Epidermal melanocyte (primary cell): ENCODE data around the gene IL1R2.
A peak's percentile ranks its signal among the peaks of the same experiment; 100 is the strongest.

ENCODE experiments used
- DNase-seq: peaks from one replicate; pipeline ENCODE4 v3.0.0; 2011; ENCODE audit warnings: low spot score; ENCODE audit not compliant: insufficient read length

The IL1R2 gene, protein sequence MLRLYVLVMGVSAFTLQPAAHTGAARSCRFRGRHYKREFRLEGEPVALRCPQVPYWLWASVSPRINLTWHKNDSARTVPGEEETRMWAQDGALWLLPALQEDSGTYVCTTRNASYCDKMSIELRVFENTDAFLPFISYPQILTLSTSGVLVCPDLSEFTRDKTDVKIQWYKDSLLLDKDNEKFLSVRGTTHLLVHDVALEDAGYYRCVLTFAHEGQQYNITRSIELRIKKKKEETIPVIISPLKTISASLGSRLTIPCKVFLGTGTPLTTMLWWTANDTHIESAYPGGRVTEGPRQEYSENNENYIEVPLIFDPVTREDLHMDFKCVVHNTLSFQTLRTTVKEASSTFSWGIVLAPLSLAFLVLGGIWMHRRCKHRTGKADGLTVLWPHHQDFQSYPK

DNA sequence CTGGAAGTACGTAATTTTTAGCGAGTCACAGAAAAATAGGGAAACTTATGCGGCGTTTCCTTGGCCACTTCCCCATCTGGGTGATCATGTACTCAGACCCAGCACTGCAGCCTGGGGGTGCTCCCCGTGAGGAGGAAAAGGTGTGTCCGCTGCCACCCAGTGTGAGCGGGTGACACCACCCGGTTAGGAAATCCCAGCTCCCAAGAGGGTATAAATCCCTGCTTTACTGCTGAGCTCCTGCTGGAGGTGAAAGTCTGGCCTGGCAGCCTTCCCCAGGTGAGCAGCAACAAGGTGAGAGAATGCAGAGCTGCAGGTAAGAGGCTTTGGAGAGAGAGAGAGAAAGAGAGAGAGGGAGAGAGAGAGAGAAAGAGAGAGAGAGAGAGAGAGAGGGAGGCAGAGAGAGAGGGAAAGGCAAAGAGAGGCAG is at the start of gene IL1R2:
TSS of gene IL1R2 (plus strand) at position 240 of the 425 bp plus-strand sequence. CDS start 16,616 bp downstream, outside the sequence.
- DNase-seq: no peak

DNA sequence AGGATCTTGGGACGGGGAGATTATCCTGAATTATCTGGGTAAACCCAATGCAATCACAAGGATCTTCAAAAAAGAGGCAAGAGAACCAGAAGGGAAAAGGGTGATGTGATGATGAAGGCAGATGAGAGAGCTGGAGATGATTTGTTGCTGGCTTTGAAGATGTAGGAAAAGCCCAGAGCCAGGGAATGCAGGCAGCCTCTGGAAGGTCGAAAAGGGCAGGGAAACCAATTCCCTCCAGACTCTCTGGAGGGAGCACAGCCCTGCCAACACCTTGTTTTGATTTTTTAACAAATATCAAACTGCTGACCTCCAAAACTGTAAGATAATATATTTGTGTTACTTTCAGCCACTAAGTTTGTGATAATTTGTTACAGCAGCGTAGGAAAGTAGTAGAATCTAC is 48.9 kb upstream of the IL1R2 start:
- DNase-seq: no peak

GRCh38 chr2:101946372-101947039 is 45.3 kb upstream of the IL1R2 start:
- no peak for DNase-seq

GRCh38 chr2:101947374-101947773 is 44.4 kb upstream of the IL1R2 start:
- DNase-seq: no peak

- no peak for DNase-seq
Measured at GRCh38 chr2:101948625-101949155, 43.1 kb upstream of the IL1R2 start.

GRCh38 chr2:101949304-101949703 is 42.5 kb upstream of the IL1R2 start:
- no peak for DNase-seq

GRCh38 chr2:101951296-101951695 is 40.5 kb upstream of the IL1R2 start:
- DNase-seq: no peak

DNA sequence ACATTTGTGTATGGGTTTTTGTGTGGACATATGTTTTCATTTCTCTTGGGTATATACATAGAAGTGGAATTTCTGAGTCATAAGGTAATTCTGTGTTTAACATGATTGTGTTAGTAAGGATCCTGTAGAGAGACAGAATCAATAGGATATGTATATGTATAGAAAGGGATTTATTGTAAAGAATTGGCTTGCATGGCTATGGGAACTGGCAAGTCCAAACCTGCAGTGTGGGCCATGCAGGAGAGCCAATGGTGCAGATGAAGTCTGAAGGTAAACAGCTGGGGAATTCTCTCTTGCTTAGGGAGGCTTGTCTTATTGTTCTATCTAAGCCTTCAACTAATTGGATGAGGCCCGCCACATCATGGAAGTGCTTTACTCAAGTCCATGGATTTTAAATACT is 39.2 kb upstream of the IL1R2 start:
- DNase-seq: no peak

DNA sequence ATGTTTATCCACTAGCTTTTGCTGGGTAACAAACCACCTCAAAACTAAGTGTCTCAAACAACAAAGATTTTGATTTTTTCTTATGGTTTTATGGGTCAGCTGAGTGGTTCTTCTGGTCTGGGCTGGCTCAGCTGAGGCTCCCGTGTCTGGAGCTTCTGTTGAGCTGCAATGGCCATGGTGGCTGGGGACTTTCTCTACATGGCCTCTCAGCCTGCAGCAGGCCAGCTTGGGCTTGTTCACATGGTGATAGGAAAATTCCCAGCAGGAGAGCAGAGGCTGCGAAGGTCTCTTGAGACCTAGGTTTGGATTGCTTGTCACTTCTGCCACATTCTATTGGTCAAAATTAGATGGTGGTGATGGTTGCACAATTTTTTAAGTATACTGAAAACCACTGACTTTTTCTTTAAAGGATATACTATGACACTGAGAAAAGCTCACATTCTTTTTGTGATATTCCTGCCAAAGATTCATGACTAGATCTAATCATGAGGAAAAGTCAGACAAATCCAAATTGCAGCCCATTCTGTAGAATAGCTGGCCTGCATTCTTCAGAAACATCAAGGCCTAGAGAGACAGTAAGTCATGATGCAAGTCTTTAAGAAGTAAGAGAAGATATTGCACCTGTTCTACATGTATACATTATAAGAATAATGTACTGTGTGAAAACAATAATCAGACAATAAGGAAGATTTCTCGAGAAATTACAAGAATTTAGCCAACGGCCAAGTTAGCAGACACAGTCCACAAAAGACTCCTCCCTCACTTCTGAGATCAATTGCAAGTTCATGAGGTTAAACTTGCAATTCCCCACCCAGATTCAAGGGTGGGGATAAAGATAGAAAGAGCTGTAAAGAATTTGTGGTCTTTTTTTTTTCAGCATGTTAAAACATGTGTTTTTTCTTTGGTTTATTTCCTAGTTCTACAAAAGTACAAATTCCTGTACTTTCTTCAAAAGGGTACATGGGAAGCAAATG is 35.0 kb upstream of the IL1R2 start:
- DNase-seq: no peak

- DNase-seq: no peak
Measured at GRCh38 chr2:101958061-101958460, 33.7 kb upstream of the IL1R2 start.

- DNase-seq: no peak
Measured at GRCh38 chr2:101960819-101961337, 30.9 kb upstream of the IL1R2 start.

DNA sequence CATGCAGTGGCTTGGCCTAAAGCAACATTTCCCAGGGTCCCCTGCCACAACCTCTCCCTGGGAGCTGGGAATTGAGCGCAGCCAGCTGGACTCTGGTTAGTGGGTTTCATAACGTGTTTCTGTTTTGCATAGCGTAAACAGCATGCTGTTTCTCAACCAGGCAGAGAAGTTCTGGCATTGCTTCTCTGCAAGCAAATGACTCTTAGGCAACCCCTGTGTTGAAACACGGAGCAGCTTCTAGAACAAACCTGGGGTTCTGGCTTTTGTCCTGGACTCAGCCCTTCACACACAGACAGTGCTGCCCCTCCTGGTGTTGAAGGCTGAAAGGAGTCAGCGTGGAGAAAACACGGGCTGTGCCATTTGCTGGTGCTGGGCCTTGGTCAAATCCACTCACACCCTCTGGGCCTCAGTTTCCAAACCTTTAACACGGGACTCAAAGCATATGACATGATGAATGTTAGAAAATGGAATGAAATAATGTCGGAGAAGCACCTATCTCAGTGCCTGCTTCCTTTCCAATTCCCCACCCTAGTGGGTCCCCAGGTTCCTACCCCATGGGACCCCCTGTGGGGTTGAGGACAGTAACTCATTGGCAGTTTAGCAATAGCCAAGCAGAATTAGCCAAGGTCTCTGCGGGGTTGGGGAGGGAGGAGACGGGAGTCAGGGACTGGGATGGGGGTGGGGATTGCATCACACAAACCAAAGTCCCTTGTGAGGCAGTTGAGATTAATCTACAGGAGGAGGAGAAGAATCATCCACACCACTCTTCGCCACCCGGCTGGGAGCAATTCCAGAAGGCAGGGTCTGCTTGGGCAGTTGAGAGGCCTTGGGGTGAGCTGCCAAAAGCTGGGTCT is 30.2 kb upstream of the IL1R2 start:
- peak; percentile 62 for DNase-seq

DNA sequence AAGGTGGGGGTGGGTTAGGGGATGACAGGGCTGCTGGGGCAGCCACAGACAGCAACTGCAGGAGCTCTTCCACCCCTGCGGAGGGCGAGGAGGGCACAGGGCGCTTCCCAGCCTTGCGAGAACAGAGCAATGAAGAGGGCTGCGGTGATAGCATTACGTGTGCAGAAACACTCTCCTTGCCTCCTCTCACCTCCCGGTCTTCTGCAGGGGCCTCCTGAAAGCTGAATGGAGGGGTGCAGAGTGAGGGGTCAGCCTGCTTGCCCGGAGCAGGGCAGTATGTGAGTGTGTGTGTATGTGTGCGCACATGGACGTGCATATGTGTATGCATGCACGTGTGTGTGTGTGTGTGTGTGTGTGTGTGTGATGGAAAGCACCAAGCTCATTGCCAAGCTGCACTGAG is 29.5 kb upstream of the IL1R2 start:
- no peak for DNase-seq

DNA sequence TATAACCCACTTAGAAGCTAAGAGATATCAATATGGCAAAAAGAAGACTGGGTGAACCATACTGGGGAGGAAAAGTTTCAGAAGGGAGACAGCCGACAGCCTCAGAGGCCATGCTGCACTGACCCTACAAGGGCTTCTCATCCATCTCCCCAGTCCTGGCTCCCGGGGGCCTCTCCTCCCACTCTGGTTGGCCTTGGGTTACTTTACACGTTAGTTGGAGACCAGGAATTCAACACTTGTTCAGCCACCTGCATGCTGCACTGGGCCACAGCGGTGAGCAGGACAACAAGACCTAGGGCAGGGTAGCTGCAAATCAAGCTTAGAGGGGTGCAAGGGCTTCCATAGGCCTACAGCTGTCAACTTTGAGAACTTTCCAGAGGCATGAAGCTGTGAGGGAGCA is 28.6 kb upstream of the IL1R2 start:
- no peak for DNase-seq

DNA sequence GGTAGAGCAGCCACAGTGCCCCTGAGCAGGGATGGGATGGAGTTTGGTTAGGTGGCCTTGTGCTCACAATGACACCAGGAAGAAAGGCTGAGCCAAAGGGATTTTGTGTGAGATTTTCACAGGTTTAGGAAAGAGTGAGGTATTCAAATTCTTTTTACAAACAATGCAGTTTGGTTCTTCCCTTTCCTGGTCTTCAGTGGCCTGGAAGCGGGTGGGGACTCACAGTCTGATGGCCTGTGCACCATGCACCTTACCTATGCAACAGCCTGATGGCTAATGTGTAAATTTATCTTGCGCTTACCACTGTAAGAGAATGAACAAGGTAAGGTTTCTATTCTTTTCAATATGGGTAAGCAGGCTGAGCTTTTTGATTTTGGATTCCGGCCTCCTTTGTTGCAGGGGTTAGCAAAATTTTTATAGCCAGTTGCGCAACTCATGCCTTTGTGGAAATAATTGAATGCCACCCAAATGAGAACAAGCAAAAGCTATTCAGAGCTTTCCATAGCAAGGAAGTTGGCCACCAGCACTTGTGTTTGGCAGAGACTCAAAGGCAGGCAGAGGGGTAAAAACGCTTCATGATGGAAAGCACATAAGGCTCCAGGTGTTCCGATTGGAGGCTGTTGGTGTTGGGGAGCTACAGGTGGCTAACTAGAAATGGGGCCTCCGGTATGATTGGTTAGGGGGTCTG is 23.8 kb upstream of the IL1R2 start:
- DNase-seq: no peak

DNA sequence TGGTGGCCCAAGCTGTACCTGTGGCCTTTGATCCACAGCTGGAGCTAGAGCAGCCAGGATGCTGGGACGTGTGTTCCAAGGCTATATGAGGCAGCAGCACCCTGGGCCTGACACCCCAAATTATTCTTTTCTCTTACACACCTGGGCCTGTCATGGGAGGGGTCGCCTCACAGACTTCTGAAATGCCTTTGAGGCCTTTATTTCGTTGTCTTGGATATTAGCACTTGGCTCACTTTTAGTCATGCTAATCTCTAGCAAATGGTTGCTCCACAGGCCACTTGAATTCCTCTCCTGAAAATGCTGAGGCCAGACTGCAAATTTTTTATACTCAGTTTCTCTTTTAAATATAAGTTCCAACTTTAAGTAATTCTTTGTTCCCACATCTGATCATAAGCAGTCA is 22.0 kb upstream of the IL1R2 start:
- no peak for DNase-seq

DNA sequence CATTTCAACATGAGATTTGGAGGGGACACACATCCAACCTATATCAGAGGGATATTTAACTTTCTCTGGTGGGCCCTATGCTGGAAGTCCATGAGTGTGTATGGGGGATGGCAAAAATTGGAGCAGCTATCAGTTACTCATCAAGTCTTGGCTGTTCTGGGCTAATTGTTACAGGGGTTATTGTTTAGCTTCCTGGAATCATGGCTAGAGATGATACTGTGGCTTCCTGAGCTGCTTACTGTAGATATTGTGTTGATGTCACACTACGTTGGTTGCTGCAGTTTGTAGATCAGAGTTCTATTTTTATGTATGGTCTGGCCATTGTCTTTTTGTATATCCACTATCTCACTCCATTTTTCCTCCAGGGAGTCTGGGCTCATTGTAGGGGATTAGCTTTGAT is 20.9 kb upstream of the IL1R2 start:
- no peak for DNase-seq

- DNase-seq: no peak
Measured at GRCh38 chr2:101971836-101972235, 19.9 kb upstream of the IL1R2 start.

DNA sequence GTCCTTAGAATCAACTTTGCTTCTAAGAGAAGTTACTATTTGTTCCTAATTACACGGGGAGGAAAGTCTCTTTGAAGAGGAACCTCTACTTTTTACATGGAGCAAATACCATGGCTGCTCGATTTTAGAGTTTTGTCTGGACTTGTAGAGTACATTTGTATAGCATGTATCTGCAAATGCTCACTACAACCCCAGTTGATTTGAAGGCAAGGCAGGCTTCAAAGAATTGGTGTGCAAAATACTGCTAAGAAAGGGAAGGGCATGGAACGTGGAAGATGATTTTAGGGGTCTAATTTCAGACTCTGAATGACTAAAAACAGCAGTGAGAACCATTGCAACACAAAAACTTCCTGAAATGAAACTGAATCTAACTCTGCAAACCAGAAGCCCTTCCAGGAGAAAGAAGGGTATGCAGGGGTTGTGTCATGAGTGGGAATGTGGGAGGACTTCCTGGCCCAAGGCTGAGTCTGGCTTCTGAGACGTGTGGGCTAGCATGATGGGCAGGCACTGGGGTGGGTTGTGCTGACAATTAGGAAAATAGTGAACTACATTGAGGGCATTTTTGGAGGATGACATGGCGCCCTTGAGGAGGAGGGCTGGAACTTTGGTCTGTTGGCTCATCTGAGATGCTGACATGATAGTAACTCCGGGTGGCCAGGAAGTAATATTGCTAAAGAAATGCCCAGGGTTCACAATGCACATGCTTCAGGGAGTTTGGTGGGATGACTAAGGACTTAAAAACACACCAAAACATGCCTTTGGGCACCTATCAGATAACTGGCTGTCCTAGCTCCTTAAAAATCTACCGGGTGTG is 18.9 kb upstream of the IL1R2 start:
- DNase-seq: no peak
